NCI-H2107 treated with DMSO at 0.1 percent for 48 hours (cell line): ENCODE data around the gene KRT4.

ENCODE experiments used
- DNase-seq: peaks from one replicate; lab custom pipeline; 2025; ENCODE audit not compliant: unreplicated experiment; lab: John Stamatoyannopoulos, UW

Gene KRT4

DNA sequence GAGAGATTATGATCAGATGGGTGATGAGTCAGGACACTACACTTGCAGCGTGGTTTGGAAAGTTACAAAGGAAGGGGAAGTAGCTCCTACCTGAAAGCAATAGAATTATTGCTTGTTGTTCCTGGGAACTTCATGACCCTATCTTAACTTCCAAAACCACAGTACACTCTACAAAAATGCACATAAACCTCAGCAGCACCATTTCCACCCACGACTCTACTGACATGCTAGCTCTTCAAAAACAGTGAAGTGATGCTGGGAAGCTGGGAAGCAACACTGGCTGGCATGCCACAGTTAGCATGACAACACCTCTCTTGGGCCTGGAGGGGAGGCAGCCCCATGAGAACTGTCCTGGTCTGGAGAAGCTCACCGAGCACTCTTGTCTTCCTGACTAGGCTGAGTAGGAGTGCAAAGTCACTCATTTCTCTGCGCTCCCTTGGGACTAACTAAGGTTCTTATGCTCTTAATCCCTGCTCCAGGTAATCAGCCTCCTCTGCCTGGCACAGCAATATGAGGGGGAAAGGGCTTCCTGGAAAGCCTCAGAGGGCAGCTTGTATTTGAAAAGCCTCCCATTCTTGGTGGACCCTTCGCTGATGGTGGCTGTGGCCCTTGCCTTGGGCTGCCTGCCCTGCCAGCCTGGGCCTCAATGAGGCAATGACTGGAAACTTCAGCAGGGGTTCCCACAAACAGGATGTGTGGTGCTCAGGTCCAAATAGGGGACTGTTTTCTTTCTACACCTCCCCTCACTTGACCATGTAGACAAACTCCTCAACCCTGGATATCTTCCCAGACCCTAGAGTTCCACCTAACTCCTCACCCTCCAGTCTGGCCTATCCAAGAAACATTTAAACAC is 19.2 kb downstream of the KRT4 start:
- DNase-seq, result no peak

DNA sequence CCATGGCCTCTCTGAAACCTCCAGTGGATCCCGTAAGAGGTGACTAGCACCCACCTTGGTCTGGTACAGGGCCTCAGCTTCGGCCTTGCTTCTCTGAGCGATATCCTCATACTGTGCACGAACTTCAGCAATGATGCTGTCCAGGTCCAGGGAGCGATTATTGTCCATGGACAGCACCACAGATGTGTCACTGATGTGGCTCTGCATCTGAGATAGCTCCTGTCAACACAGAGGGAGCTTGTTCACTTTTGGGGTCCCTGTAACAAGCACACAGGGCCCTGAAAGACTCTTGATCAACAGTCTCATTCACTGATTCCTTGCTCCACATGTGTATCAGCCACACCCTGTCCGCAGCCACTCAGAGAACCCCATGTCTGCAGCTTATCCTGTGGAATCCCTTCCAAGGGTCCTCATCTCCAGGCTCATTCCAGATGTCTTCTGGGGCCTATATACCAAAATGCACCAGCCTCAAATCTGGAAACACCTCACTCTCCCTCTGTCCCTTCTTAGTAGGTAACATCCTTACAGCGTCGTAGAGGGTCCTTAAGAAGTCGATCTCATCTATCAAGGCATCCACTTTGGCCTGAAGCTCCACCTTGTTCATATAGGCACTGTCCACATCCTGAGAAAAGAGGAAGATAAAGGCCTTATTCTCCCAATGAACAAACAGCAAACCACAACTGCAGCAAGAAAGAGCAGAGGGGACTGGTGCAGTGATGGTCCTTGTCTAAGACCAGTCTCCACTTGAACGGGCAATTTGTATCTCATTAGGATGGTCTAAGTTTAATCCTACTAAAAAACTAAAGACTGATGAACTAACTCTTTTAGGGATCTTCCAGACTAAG is 21.5 kb downstream of the KRT4 start:
- no peak for DNase-seq

DNA sequence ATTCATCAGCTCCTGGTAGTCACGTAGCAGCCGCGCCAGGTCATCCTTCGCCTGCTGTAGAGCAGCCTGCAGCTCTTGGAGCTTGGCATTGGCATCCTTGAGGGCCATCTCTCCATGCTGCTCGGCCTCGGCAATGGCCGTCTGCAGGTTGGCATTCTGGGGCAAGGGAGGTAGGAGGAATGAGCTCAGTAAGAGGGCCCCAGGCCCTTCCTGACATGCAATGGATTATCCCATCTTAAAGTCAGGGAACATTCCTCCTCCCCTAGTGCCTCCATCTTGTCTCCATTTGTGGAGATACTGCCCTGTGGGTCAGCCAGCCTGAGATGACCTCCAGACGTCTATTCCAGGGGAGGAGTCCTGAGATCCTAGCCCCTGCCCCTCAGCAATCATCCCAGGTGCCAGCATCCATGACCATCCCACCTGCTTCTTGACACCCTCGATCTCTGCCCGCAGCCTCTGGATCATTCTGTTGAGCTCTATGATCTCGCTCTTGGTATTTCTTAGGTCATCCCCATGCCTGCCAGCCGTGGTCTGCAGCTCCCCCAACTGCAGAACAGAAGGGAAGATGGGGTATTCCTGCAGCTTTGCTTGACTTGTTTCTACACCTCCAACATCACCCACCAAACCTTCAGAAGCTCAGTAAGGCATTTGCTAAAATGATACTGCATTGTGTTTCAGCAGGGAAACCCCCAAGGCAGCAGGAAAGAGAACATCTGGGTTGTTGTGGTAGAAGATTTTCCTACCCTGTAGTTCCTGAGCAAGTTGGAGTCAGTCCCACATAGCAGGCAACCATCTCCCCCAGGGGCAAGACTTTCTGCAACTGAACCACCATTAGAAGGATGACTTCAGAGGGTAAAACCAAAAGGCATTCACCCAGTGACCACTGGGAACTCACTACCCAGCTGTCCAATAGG is 22.4 kb downstream of the KRT4 start:
- no peak for DNase-seq

DNA sequence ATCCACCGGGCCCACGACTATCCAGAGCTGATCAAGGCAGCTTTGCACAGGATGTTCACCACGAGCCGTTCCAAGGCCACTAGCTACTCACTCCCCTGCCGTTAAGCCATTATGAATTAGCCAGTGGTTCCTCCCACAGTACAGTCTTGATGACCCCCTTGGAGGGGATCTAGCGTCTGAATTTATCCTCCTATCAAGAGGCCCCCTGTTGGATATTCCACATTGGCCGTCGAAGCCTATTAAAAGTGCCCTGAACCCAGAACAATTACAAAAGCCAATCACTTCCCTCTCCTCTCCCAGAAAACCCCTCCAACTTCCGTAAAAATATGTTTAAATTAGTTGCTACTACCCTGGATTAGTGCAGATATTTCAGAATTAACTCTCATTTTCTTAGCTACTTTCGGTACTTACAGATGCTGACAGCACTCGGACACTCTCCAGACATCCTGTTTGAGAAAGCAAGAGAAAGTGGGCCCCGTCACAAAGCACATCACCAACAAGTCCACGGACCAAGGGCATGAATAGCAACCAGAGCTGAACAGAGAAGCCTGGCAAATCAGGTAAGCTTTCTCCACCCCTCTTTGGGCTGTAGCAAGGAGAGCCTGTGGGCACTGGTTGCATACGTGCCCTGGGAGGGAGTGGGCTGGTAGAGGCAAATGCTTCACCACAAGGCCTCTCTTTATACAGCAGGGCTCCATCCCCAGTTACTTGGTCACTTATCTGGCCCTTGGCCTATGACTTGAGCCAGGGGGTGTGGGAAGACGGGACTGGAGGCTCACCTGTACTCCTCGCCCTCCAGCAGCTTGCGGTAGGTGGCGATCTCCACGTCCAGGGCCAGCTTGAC is 23.3 kb downstream of the KRT4 start:
- DNase-seq, result no peak

DNA sequence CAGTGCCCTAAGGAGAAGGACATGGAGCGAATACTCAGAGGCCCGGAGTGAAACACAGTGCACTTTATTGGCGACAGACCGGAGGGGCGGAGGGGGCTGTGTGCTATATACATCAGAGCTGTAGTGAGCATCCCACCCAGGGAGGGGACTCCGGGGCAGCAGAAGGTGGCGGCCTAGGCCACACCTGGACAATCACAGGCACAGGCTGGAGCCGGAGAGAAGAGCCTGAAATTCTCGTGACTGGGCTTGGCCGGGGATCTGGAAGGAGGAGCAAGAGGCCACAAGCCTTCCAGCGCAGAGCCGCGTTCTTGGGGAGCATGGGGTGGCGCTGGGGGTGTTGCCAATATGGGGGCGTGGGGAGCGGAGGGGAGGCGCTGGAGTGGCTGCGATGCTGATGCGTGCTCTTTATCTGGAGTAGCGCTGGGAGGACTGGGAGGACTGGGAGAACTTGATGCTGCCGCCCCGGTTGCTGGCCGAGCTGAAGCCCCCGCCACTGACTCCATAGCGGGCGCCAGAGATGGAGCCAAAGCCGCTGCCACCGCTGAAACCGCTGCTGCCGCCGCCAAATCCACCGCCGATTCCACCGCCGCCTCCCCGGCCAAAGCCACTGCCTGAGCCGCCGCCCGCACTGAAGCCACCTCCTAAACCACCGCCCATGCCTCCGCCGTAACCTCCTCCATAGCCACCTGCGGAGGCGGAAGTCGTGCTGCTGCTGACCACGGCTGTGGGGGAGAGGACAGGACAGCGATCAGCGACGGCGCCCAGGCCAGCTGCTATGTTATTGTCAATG is 24.1 kb downstream of the KRT4 start:
- no peak for DNase-seq

DNA sequence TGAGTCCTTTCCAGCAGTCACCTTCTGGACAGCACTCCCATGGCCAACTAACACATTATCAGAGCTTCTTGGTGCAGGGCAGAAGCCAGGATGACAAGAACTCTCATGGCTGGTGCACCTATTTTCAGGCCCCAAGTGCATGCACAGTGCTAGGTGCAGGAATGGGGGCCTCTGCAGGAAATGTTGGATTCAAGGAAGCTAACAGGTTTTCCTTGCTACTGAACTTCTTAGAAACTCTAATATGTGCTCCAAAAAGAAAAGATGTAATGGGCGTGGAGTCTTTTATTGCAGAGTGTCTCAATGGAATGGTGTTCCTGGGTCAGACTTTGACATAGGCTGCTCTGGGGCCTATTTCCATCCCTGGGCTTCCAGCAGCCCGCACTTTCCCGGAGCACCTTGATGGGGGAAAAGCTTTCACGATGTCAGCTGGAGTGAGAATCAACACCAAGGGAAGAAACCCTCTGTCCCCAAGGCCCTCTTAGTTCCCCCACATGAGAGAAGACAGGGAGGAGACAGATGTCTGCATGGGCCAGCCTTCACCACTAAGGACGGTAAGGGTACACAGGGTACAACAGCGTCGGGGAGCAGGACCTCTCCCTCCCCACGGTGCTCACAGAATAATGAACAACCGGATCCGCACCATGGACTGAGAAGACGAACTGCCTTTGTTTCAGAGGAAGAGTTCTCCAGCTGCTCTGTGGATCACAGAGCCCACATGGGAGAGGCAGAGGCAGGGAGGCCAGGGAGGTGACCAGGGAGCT is 24.9 kb downstream of the KRT4 start:
- DNase-seq, result no peak

DNA sequence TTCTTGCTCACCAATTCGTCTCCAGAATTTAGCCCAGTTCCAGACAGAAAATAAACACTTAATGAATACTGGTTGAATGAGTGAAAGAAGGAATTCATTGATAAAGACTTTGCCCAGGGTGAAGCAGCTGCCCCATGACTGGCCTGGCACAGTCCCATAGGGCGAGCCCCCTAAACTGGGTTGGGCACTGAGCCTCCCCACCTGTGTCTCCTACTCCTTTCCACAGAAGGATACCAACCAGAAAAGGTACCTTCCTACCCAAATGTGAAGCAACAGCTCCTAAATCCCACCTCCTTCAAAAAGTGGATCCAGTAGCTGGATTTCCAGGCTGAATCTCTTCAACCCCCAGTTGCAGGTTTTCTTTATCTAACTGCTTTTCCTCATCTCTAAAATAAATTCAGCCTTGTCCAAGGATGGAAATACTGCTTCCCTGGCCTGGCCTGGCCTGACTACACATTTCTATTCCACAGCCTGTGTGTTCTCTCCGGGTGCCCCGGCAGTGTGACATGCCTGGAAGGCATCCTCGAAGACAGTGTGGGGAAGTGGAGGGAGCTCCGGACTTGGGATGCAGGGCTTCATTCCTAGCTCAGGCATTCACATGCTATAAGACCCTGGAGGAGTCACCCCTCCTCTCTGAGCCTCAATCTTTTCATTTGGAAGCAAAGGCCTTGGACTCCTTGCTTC is 25.6 kb downstream of the KRT4 start:
- DNase-seq, result no peak

DNA sequence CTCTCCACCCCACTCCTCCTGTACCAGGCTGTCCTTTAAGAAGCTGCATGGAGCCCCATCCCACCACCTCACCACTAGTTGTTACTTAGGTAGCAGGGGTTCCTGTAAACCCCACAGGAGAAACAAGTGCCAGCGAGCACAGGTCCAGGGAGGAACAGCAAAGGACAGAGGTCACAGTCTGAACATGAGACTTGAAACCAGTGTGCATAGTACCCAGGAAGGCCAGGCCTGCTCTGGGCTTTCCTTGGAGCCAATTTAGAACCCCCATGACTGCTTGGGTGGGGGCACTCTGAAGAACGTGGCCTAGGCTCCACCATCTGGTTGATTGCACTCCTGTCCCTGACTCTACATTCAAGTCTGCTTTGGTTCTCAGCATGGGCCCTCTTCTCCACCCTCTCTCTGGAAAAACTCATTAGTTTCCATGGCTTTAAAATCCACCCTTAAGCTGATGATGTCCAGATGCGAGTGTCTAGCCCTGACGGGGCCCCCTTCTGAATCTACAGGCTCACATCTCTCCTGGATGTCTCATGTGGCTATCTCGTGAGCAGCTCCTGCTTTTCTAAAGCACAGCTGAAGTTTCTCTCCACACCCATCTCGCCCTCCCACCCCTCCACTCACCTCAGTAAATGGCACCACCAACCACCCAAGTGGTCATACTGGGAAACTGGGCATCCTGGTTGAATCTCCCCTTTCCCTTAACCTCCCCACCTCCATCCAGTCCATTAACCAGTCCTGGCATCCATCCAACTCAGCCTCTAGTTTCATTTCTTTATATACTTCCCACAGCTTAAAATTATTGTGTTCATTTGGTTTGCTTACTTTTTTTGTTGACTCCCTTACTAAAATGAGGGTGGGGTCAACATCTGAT is 26.4 kb downstream of the KRT4 start:
- no peak for DNase-seq

DNA sequence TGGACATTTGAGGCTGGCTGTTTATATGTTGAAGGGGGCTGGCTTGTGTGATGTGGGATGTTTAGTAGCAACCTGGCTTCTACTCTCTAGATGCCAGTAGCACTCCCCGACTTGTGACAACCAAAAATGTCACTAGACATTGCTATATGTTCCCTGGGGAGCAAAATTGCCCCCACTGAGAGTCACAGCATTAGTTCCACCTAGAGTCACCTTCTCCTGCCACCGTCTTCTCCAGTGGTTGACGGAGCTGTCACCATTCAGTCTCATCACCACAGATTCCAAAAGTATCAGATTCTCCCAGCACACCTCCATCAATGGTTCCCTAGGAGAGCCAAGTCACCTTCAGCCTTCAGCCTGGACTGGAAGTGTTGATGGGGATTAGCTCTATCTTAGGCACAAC is 29.0 kb downstream of the KRT4 start:
- DNase-seq, result no peak

DNA sequence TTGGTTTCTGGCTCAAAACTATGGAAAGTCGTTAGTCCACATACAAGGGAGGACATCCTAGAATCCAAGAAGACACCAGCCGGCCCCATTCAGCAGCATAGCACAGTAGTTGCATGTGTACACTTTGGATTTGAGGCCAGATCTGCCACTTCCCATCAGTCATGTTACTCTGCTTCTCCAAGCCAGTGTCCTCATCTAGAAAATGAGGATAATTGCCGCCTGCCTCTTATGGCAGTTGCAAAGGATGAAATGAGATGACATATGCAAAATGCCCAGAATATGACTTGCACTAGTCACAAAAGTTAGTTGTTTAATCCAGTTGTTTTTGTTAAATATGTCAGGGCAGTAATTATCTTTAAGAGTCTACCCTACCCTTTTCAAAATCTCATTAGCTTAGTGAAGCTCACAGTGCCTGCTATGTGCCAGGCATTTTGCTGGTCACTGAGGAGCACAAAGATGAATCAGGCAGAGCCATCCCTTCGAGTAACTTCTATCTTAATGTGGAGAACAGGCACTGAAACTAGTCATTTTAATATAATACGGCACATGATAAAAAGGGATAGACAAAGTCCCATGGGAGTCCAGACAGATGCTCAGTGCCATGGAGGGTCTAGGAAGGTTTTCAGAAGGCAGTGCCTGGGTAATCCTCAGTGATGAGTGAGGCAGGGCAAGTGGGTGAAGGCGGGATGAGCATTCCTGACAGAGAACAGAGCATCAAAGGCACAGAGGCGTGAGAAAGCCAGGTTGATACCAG is 30.2 kb downstream of the KRT4 start:
- no peak for DNase-seq

DNA sequence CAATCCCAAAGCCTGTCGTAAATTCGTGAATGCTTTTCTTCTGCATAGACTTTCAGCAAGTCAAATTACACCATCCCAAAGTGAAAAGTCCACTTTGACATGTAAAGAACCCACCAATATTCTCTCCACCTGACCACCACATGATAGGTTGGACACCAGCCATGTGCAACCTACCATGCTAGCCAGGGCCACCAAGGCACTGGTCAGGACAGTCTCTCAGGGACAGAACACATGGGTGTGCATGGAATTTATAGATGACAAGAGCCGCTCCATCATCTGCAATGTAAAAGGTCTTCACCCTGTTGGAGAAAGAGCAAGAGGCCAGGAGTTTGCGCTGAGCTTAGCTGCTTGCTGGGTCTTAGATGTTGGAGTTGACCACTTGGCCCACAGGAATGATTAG is 31.4 kb downstream of the KRT4 start:
- no peak for DNase-seq

DNA sequence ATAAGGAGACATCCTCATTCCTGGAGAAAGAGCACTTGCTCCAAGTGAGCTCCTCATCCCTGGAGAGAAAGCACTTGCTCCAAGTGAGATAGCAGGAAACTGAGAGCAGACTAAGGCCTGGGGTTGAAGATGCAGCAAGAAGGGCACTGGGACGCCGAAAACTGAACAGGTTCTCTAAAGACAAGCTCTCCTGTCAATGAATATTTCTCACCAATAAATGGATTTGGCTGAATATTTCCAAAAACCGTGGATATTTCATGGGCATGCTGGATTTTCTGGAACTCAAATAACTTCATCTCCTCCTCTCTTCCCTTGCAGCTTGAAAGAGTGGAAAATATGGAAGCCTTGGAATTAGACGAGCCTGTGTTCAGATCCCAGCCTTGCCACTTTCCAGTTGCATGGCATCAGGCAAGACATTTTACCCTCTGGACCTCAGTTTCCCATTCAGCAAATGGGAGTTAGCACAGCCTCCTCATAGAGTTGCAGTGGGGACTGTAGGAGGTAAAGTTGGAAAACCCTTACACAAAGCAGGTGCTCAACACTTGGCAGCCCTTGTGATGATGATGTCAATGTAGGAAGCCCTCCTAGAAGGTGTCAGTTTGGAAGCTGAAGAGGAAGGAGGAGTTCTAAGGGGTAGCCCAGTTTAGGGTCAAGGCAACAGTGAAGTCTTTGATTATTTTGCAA is 32.4 kb downstream of the KRT4 start:
- no peak for DNase-seq

DNA sequence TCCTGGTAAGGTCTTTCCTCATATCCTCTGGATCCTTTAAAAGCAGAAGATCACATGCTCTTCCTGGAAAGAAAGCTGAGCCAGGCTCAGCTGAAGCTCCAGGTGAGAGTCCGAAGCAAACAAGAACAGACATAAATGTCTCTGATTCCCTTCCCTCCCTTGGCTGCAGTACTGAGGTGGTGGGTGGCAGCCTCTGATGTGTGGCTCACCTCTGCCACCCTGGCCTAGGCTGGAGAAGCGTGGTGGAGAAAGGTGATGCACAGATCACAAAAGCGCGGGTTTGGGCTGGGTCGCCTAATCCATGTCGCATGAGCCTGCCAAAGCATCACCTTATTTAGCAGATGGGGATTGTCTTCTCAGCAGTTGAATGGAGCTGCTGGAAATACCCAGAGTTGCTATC is 34.0 kb downstream of the KRT4 start:
- DNase-seq, result no peak

DNA sequence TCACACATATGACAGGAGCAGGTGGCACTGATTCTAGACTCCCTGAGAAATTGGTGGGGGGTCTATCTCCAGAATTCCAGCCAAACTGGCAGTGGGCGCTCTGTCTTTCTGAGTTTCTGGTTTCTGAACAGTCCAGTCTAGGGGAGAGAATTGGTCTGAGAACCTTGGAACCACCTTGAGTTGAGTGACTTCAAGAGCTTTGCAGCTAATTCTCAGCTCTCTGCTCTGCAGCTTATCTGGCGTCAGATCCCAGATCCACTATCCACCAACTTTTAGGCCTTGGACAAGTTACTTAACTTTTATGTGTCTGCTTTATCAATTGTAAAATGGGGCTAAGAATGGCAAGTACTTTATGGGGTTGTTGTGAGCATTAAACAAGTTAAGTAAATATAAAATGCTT is 35.1 kb downstream of the KRT4 start:
- DNase-seq, result no peak

DNA sequence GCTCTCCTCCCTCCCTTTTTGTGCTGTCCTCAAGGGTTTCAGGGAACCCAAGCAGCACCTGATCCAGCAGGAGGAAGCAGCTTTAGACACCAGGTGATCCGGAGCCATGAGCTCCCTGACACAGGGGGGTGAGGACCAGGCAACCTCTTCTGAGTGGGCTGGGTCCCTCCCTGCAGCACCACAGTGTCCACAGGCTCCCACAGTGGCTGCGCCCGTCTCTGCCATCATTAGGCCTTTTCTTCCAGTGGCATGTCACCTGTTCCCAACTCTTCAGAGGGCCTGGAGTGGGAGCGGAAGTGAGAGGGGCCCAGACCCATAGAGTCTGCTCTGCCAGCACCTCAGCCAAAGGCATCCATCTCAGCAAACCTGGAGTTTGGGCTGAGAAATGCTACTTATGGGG is 36.4 kb downstream of the KRT4 start:
- DNase-seq, result no peak

DNA sequence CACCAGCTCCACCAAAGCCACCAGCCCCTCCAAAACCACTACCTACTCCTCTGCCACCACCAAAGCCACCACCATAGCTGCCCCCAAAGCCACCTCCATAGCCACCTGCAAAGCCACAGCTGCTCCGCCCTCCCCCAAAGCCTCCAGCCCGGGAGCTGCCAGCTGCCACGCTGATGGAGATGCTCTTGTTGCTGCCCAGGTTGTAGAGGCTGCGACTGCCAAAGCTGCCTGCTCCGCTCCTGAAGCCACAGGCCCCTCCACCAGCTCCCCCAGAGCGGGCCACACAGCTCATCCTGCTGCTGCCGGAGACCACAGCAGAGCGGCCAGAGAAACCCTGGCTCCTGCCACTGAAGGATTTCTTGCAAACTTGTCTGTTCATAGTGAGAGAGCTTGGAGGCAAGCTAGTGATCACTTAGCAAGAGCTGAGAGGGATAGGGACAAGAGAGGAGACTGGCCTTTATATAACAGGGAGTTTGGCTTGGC is 37.0 kb downstream of the KRT4 start, which contains the start of gene KRT76:
Gene KRT76, minus strand, starts transcription at position 433 of the 483 bp plus-strand sequence. Its CDS starts 54 bp downstream, at position 379.
- DNase-seq, result no peak
